ENCODE data around the gene C4B.
"Not testable (repeated sequence)": the region's sequence is repeated elsewhere in the genome, so short reads cannot be mapped to it uniquely, and the experiment has no call there.

The C4B gene

DNA sequence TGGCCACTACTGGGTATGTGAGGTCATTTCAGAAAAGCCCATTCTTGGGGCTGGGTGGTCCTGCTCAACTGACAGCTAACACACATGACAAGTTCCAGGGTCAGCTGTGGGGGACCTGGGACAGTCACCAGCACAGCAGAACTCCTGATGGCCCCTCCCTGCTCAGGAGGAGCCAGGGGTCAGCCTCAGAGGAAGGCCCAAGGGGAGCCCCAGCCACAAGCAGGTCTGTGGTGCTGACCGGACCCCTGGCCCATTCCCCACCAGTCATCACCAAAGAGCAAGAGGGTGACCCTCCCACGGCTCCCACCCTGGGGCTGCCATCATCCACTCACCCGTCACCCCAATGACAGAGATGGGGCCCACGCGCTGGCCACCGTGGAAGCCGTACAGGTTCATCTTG, 41.7 kb downstream of the C4B start:
- no peak for DNase-seq

DNA sequence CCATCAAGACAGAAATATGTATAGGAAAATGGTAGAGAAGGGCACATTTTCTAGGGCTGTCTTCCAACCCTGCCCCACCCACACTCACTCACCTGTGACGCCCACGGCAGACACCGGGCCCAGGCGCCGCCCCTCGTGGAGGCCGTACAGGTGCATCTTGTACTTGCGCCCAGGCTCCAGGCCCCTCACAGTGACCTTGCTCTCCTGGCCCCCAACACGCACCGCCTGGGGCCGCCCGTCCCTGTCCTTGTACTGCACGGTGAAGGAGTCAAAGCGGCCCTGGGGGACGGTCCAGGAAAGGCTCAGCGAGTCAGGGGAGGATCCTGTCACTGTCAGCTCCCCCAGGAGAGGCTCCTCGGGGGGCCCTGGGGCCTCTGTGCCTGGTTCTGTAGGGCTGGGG, 43.4 kb downstream of the C4B start:
- DNase-seq, result no peak

DNA sequence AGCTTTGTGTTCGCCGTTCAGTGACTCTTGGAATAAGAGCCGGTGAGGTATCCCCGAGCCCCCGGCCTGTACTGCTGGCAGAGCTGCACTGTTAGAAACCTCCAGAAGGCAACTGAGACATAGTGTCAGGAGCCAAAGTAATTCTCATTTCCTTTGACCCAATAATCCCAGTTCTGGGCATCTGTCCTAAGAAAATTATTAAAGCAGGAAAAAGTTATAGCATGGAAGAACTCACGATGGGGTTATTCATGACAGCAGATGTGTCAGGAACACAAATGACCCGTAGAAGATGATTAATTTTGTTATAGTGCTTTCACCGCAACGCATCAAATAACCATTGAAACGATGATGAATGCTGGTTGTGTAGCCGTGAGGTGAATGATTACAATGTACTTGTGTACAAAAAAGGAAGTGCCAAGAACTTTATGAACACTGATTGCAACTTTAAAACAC, 43.9 kb downstream of the C4B start:
- no peak for DNase-seq

DNA sequence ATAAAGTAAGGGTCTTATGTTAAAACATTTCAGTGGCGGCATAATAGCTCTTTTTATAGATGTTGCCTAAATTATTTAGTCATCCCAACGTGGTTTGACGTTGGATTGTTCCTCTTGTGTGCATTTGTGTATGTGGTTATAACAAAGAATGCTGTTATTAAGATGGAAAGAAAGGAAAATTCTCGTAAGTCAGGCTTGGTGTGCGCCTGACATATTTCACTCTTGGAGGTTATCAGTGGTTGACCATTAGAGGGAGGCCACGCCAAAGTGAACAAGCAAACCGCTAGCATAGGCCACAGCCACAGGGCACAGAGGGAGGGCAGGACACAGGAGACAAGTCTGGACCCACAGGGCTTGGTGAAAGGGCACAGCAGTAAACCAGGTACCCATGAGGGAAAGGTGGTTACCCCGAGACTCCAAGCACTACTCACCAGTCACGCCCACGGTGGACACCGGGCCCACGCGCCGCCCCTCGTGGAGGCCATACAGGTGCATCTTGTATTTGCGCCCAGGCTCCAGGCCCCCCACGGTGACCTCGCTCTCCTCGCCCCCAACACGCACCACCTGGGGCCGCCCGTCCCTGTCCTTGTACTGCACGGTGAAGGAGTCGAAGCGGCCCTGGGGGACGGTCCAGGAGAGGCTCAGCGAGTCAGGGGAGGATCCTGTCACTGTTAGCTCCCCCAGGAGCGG, 46.5 kb downstream of the C4B start:
- no peak for DNase-seq

DNA sequence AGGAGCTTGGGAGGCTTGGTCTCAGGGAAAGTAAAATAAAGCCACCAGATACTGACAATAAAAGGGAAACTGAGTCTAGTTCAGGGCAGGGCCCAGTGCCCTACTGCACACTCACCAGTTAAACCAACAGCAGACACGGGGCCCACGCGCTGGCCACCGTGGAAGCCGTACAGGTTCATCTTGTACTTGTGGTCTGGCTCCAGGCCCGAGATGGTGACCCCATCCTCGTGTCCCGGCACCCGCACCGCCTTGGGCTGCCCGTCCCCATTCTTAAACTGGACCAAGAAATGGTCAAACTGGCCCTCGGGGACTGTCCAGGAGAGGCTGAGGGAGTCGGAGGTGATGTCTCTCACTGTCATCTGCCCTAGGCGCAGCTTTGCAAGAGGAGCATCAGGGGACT, 50.1 kb downstream of the C4B start:
- no peak for DNase-seq

DNA sequence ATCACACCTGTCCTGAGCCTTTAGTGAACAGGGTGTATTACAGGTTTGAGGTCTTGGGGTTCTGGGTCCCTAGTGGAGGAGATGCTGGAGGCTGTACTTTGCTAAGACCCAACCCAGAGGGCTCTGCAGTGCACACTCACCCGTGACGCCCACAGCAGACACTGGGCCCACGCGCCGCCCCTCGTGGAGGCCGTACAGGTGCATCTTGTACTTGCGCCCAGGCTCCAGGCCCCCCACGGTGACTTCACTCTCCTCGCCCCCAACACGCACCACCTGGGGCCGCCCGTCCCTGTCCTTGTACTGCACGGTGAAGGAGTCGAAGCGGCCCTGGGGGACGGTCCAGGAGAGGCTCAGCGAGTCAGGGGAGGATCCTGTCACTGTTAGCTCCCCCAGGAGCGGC, 52.9 kb downstream of the C4B start:
- DNase-seq, result not testable (repeated sequence)

DNA sequence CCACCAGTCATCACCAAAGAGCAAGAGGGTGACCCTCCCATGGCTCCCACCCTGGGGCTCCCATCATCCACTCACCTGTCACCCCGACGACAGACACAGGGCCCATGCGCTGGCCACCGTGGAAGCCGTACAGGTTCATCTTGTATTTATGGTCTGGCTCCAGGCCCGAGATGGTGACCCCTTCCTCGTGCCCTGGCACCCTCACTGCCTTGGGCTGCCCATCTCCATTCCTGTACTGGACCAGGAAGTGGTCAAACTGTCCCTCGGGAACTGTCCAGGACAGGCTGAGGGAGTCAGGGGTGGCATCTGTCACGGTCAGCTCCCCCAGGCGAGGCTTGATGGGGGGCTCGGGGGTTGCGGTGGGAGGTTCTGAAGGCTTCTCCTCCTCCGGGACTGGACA, 53.7 kb downstream of the C4B start:
- DNase-seq, result not testable (repeated sequence)

DNA sequence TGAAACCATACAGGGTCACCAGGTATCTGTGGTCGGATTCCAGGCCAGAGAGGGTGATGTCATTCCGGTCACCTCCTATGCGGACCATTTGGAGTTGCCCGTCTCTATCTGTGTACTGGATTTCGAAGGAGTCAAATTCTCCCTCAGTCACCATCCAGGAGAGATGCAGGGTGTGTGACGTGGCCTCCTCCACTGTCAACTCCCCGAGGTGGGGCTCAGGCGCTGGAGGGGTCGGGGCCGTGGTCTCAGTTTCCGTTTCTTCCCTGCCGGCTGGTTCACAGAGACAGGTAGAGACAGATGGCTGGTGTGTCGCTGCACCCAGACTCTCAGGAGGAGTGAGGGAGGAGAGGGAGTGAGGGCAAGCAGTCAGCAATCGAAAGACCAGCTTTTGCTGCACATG, 54.3 kb downstream of the C4B start:
- DNase-seq, result no peak

DNA sequence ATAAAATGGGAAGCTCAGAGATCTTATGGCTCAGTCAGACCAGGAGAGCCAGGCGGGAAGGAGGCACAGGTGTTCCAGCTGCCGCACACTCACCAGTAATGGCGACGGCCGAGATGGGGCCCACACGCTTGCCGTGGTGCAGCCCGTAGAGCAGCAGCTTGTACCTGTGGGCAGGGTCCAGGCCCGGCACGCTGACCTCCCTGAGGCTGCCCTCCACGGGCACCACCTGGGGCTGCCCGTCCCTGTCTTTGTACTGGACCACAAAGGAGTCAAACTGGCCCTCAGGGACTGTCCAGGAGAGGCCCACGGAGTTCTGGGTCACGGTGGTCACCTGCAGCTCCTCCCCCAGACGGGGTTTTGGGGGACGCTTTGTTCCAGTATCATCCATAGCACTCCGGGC, 54.9 kb downstream of the C4B start:
- DNase-seq, result no peak

DNA sequence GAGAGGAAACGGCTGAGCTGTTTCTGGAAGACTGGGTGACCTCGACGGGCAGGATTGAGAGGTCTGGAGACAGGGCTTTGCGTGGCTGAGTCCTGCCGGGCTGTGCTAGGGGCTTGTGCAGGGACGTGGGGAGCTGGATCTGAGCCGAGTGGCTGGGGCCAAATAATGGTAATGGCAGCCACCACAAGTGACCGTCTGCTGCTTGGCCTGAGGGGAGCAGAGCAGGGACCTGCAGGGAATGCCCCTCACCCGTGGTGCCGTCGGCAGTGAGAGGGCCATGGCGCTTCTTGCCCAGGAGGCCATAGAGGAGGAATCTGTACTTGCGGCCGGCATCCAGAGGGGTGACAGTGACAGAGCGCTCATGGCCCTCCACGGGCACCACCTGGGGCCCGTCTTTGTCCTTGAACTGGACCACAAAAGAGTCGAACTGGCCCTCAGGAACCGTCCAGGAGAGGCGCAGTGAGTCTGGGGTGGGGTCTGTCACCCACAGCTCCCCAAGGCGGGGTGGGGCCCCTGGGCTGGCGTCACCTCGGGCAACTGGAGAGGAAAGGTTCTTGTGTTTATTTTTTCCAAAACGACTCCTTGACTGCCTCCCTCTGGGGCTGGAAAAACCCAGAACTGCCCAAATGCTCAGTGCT, 55.4 kb downstream of the C4B start:
- DNase-seq, result no peak

DNA sequence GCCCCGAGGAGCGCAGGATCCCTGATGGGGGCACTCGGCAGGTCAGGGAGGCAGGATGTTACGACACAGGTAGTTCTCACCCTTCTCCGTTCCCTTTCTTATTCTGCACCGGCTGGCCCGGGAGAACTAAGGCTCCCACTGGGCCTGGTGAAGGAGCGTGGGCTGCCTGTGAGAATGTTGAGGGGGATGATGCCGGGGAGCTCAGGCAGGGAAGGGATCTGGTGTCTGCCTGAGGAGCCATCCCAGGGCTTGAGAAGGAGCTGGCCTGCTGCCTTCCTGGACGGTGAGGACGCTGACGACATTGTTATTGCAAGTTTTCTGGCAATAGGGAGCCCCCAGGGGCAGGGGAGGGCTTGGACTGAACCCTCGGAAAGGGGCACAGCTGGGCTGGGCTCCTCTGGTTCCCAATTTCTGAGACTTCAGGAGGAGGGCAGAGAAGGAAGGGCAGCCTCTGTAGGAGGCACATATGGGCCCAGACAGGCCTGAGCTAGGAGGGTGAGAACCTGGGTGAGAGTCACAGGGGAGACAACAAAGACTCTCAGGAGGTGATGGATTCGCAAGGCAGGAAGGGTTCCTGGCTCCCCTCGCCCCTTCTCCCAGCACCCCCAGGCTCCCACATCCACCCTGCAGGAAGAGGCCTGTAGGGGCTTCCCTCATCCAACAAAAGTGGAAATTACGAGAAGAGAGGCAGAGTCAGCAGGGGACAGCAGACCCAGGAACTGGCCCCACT, 56.4 kb downstream of the C4B start:
- no peak for DNase-seq

DNA sequence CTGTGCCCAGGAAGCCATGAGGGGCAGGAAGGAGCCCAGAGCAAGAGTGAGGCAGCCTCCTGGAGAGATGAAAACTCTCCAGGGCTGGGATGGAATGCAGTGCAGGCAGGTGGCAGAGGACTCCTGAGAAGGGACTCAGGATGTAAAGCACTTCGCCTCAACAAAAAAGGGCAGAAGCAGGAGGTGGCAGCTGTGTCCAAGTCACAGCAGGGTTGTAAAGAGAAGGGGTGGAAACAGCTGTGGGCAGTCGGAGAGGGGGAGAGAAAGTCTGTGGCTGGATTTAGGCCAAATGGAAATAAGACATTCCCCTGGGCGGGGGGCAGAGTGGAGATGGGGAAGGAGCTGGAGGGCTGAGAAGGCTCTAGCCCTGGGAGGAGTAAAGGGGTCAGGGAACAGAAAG, 58.5 kb downstream of the C4B start:
- DNase-seq, result no peak

DNA sequence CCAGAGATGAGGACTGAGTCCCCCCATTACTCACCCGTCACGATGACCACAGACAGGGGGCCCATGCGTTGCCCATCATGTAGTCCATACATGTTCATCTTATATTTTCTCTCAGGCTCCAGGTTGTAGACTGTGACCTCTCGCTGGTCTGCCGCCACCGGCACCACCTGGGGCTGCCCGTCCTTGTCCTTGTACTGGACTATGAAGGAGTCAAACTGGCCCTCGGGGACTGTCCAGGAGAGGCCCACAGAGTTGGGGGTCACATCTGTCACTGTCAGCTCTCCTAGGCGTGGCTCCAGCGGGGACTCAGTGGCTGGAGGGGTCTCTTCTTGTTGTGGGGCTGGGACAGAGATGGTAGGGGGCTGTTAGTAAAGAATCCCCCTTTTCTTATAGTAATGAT, 59.0 kb downstream of the C4B start:
- DNase-seq, result no peak

DNA sequence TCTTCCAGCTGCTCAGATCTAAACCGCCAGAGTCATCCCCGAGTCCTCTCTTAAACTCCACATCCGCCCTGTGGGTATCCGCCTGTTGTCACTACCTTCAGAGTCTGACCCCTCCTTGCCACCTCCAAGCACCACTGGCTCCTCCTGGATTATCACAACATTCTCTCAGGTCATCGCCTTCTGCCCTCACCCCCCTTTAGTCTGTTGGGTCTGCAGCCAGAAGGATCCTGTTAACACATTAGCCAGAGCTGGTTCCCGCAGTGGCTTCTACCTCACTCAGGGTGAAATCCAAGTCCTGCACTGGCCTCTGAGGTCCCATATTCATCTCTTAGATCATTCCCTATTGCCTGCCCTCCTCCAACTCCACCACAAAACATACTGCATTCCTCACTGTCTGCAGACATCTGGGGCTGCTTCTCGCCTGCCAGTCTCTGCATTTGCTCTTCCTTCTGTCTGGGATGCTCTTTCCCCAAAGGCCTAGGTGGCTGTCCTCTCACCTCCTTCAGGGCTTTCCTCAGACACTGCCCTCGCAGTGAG, 60.5 kb downstream of the C4B start:
- no peak for DNase-seq

DNA sequence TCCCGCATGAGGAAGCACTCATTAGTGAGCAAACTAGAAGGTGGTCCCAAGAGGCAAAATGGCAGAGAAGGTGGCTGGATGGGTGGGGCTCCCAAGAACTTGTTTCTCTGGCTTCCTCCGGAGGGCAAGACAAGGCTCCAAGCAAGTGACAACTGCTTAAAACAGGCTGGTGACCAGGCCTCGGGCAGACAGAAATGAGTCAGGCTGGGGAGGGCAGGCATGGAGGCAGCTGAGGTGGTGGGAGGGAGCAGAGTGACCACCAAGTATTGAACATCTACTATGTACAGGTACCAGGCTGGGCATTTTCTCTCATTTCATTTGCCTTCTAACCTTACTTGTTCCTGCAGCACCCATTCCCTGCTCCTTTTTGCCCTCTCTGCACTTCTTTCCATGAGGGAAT, 61.2 kb downstream of the C4B start:
- DNase-seq, result no peak

DNA sequence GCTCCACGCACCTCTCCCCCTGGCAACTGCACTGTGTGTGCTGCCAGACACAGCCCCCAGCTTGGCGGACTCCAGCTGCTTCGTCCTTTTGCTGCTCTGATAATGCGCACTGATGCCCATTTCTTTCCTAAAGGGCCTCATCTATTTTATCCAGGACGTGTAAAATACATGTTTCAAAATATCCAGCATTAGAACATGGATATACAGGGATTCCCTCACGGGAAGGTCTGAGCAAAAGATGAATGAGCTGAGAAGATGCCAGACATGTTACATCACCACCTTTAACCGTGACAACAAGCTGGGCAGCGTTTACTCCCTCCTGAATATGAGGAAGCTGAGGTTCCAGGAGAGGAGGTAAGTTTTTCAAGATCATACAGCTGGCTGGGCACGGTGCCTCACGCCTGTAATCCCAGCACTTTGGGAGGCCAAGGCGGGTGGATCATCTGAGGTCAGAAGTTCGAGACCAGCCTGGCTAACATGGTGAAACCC, 61.8 kb downstream of the C4B start:
- DNase-seq, result no peak

DNA sequence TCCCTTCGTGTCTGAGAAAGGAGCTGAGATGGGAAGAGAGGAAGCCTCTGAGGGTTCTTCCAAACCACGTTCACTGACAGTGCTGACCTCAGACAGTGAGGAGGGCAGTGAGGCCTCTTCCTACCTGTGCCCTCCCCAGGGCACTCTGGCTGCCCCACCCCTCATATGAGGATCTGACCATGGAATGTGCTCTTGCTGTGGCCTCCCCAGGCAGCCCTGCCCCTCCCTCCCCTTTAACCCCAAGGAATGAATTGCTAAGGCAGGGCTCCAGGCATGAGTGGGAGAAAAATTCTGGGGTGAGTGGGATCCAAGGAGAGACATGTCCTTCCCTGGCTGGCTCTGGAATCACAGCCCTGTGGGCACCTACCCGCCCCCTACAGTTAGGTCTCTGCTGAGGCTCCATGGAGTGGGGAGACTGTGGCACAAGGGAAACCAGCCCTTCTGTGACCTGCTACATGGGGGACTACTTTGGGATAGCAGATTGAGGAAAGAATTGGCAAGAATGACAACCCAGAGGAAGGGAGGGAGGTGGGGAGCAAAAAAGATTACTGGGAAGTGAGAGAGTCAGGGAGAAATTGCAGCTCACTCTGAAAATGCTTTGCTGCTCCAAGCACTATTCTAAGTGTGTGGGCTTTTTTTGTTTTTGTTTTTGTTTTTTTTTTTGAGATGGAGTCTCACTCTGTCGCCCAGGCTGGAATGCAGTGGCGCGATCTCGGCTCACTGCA, 65.1 kb downstream of the C4B start:
- DNase-seq, result no peak

DNA sequence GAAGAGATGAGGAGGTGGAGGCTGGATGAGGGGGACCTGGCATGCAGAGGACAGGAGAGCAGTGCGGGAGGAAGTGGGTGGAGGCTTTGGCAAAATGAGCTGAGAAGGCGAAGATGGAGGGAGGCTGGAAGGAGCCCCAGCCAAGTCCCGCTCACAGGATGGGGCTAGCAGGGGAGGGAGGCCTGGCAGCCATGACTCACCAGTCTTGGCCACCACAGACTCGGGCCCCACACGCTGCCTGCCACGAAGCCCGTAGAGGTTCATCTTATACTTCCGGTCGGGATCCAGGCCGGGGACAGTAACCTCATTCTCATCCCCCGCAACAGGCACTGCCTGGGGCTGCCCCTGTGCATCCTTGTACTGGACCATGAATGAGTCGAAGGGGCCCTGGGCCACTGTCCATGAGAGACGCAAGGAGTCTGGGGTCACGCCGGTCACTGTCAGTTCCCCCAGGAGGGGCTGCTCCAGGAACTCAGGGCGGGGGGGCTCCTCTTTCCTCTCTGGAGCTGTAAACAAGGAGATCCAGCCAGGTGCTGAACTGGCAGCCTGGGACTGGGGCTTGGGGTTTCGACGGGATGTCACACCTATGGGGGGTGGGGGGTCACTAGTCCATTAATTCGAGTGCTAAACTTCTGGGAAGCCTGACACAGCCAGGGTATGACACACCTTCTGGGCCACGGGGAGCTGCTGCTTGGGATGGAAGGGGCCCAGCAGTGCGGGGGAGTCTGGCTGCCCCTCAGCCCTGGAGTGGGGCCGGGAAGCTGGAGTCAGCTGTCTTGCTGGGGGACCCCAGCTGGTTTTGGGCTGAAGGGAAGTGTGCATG, 66.8 kb downstream of the C4B start:
- no peak for DNase-seq

DNA sequence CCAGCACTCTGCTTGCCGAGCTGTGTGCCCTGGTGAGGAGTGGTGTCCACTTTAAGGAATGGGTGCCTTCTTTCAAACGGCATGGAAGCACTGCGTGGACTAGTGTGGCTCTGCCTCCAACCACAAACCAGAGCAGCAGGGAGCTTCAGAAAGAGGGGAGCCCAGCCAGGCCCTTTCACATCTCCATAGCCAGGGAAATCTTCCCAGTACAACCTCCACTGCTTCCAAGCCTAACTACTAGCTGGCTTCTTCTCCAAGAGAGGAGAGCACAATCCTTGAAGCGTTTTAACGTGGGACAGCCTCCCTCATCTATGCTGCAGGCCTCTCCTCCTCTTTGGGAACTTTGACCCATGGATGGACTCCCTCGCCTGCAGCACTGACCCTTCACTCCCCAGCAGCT, 67.9 kb downstream of the C4B start:
- DNase-seq, result no peak

DNA sequence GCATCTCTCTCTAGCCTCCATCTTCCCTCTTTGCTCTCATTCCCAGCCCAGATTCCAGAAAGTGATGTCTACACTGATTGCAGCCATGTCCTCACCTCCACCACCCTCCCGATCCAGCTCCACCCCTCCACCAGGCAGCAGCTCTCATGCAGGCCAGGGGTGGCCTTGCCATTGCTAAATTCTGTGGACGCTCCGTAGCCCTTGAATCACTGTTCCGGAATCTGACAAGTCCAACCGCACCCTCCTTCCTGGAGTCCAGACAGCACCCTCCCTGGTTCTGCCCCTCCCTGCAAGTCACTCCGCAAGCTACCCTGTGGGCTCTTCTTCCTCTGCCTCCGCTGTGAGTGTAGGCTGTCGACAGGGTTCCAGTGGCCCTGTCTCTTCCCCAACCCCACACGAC, 68.3 kb downstream of the C4B start:
- DNase-seq, result no peak

DNA sequence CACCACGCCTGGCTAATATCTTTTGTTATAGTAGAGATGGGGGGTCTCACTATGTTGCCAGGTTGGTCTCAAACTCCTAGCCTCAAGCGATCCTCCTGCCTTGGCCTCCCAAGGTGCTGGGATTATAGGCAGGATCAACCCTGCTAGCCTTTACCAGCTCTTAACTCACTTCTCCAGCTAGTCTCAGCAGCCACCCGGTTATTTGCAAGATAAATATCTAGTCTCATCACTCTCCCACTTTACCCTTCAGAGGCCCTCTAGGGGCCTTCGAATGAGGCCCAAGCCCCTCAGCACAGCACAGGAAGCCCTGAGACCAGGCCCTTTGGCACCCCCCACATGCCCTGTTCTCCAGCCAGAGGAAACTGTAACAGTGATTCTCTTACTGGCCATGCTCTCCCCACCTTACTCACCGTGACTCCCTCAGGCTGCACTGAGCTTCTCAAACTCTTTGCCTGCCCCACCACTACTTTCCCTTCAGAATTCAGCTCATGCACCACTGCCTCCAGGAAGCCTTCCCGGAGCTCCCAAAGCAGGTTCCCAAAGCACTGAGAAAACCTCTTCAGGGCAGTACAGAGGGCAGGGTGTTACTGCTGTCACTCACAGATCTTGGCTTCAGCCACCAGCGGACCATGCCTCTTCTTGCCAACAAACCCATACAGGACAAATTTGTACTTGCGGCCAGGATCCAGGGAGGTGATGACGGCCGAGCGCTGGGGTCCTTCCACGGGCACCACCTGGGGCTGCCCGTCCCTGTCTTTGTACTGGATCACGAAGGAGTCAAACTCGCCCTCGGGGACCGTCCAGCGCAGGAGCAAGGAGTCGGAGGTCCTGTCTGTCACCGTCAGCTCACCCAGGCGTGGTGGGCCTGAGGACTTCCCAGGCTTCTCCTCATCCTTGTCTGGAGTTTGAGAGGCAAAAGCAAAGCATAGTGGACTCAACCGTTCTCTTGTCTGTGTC, 69.5 kb downstream of the C4B start:
- no peak for DNase-seq
